B cell (primary cell): Measurements from ENCODE around the gene OFD1.

ENCODE experiments used
- EZH2 ChIP-seq: IDR thresholded peaks from 2 replicates; pipeline ENCODE4 v1.6.1; 2012; ENCODE audit warnings: borderline replicate concordance, low read depth, mild to moderate bottlenecking, moderate library complexity, low read length; ENCODE audit not compliant: insufficient read depth, poor library complexity, severe bottlenecking
- TF ChIP-seq, protein P1 (sequence below): fragments of 200-600 bp; IDR thresholded peaks from one replicate; pipeline ENCODE4 v1.8.0; 2022; ENCODE audit warnings: antibody characterized with exemption, mild to moderate bottlenecking

DNA sequence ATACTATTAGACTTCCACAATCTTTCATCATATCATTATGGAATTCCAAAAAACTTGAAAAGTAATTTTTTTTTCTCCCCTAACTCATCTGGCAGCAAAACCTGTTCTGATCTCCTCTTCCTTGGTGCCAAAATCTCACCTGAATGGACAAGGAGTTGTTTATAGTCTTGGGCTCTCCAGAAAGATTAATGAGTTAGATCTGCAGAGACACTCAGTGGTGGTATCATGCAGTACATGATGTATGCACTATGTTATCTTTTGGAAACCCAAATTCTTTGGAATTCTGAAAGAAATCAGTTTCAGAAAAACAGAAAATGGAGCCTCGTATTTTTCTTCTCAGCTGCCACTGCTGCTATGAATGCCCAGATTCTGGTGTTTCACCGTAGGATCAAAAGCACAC lies 70.7 kb downstream of the OFD1 start:
- TF ChIP-seq, protein P1, sequence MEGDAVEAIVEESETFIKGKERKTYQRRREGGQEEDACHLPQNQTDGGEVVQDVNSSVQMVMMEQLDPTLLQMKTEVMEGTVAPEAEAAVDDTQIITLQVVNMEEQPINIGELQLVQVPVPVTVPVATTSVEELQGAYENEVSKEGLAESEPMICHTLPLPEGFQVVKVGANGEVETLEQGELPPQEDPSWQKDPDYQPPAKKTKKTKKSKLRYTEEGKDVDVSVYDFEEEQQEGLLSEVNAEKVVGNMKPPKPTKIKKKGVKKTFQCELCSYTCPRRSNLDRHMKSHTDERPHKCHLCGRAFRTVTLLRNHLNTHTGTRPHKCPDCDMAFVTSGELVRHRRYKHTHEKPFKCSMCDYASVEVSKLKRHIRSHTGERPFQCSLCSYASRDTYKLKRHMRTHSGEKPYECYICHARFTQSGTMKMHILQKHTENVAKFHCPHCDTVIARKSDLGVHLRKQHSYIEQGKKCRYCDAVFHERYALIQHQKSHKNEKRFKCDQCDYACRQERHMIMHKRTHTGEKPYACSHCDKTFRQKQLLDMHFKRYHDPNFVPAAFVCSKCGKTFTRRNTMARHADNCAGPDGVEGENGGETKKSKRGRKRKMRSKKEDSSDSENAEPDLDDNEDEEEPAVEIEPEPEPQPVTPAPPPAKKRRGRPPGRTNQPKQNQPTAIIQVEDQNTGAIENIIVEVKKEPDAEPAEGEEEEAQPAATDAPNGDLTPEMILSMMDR = no peak
- TF ChIP-seq EZH2 = no peak
